ENCODE results near the gene FAM174B.

DNA sequence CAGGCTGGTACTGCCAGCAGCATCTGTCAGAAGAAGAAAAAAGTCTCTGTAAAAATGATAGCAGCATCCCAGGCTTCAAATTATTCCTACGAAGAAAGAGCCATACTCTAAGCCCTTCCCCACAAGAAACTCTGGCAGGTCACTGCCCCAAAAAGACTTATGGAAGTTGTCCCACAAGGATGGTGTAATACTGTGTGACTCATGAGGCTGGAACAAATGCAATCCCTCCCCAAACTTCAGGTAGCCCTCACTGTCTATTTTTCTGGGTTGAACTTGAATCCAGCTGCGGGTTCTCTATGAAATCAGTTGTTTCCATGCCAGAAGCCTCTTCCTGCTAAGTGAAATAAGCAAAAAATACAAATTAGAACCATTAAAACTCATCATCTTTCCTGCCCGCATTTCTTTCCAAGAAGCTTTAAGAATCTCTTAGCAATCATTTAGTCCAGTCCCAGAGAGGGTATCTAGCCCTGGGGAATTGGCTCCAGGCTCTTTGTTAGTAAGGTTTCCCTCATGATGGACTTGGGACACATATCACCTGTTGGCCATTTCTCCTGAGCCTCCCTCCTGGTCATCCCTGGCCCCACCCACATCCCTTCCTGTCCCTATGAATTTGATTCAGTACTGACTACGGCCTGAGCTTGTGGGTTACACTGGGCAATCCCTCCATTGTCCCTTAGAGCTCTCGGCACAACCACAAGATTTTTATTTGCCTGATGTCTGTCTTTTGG lies 51.7 kb downstream of the FAM174B start:
- TF ChIP-seq, protein P1, sequence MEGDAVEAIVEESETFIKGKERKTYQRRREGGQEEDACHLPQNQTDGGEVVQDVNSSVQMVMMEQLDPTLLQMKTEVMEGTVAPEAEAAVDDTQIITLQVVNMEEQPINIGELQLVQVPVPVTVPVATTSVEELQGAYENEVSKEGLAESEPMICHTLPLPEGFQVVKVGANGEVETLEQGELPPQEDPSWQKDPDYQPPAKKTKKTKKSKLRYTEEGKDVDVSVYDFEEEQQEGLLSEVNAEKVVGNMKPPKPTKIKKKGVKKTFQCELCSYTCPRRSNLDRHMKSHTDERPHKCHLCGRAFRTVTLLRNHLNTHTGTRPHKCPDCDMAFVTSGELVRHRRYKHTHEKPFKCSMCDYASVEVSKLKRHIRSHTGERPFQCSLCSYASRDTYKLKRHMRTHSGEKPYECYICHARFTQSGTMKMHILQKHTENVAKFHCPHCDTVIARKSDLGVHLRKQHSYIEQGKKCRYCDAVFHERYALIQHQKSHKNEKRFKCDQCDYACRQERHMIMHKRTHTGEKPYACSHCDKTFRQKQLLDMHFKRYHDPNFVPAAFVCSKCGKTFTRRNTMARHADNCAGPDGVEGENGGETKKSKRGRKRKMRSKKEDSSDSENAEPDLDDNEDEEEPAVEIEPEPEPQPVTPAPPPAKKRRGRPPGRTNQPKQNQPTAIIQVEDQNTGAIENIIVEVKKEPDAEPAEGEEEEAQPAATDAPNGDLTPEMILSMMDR (conservative IDR thresholded peaks at IDR 0.05 in 1 of 2, IDR thresholded peaks at IDR 0.05 in 1 of 2; ENCODE audit: extremely low read depth in 1 of 2, insufficient read depth in 1 of 2, low read depth in 1 of 2, low read length in 2 of 2): no peak
- TF ChIP-seq EZH2 (IDR thresholded peaks at IDR 0.05; ENCODE audit: borderline replicate concordance, low read length): no peak
